ENCODE results near the gene NFKBIZ.
"Not testable (repeated sequence)": the region's sequence is repeated elsewhere in the genome, so short reads cannot be mapped to it uniquely, and the experiment has no call there.

The NFKBIZ gene

DNA sequence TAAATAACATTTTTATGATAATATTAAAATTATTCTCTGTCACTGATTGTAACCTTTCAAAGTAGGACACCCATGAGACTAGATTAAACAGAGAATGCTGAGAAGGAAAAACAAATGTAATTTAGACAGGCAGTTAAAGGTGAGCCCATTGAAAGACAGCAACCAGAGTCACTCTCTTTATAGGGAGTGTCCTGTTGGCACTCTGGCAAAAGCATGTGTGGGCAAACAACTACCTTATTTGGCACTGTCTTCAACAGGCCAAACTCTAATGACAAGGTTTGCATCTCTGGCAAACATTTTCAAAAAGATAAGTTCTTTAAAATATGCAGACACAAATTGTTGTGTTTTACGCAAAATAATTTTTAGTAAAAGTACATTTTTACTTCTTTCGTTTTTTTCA is 29.8 kb downstream of the NFKBIZ start:
- no peak for DNase-seq

GRCh38 chr3:101879623-101880284 is 30.4 kb downstream of the NFKBIZ start:
- no peak for DNase-seq

DNA sequence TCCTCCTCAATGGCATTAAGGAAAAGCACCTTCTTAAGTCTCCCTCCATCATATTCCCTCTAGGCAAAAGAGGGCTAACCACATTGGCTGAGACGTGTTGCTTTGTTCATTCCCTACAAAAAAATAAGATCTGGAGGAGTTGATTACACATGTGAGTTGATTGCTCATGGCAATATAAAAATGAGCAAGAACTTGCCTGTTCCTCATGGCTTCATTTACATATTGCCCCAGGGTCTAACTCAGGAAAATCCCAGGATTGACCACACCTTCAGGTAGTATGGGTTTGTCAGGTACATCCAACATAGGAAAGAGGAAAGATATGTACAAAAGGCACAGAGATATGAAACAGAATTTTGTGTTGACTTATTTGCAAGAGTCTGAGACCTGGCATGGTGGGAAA is 35.5 kb downstream of the NFKBIZ start:
- DNase-seq, result no peak

GRCh38 chr3:101885584-101885983 is 36.3 kb downstream of the NFKBIZ start:
- DNase-seq, result not testable (repeated sequence)

- DNase-seq, result no peak
These were observed 37.3 kb downstream of the NFKBIZ start for GRCh38 chr3:101886626-101887025.

- DNase-seq, result peak; percentile 20
These were observed 39.3 kb downstream of the NFKBIZ start for GRCh38 chr3:101888653-101889052.

- peak; percentile 68 for DNase-seq
These were observed 41.4 kb downstream of the NFKBIZ start for GRCh38 chr3:101890716-101891115.

DNA sequence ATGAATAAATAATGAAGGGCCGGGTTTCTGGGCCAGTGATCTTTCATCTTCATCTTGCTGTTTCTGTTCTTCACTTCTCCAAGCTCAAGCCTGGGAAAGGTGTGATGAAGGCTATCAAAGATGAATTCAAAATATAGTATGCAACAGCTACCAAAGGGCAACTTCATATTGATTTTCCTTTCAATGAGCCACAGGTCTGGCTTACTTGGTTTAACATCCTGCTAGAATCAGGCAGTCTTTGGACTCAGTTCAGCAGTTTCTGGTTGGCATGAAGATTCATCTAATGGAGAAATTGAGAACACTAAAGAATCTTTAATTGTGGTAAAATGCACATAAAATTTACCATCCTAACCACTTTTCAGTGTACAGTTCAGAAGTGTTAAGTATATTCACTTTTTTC is 43.3 kb downstream of the NFKBIZ start:
- no peak for DNase-seq

DNA sequence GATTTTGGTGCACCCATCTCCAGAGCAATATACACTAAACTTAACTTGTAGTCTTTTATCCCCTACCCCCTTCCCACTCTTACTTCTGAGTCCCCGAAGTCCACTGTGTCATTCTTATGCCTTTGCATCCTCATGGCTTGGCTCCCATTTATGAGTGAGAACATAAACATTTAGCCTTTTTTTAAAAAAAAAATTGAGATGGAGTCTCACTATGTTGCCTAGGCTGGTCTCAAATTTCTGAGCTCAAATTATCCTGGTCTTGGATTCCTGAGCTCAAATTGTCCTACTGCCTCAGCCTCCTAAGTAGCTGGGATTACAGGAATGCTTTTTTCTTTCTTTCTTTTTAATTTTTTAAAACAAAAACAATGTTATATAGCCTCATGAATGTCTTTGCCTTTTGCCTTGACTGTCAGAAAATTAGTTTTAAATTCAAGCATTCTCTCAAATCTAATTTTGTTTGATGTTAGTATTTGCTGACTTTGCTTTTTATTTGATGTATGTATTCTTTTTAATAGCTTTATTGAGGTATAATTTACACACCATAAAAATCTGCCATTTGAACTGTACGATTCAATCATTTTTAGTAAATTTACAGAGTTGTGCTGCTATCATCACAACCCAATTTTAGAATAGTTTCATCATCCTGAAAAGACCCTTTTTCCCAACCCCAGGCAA is 46.9 kb downstream of the NFKBIZ start:
- DNase-seq, result no peak

DNA sequence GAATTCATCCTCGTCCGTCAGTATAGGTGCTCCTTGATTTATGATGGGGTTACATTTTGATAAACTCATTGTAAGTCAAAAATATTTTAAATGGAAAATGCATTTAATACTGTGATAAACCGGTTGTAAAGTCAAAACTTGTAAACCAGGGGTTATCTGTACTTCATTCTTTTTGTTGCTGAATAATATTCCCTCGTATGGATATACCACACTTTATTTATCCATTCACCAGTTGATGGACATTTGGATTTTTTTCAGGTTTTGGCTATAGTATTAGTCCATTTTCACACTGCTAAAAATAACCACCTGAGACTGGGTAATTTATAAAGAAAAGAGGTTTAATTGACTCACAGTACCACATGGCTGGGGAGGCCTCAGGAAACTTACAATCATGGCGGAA is 47.7 kb downstream of the NFKBIZ start:
- DNase-seq, result no peak

DNA sequence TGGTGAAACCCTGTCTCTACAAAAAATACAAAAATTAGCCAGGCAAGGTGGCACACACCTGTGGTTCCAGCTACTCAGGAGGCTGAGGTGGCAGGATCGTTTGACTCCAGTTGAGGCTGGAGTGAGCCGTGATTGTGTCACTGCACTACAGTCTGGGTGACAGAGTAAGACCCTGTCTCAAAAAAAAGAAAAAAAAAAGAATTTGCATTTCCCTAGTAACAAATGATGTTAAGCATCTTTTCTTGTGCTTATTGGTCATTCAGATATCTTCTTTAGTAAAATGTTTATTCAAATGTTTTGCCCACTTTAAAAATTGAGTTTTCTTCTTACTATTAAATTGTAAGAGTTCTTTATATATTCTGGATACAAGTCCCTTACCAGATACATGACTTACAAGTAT is 48.7 kb downstream of the NFKBIZ start:
- DNase-seq, result no peak

- no peak for DNase-seq
These were observed 49.4 kb downstream of the NFKBIZ start for GRCh38 chr3:101898752-101899169.

DNA sequence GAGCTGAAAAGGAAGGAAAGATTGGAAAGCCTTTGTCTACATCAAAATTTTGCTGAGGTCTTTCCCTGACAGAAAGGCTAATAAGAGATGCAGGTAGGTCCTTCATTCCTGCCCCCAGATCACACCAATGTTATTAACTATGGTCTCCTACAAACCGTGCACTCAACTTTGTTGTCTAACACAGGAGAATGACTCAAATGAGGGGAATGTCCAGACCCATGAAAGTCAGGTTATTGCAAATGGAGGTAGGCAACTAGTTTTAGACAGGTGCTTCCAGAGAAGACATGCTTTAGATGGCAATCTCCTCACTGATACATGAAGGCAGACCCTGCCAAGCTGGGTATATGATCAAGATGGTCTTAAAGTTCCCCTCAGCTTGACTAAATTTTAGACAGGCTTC is 51.0 kb downstream of the NFKBIZ start:
- no peak for DNase-seq

- no peak for DNase-seq
These were observed 51.4 kb downstream of the NFKBIZ start for GRCh38 chr3:101900736-101901135.

GRCh38 chr3:101902041-101902440 is 52.7 kb downstream of the NFKBIZ start:
- DNase-seq, result peak; percentile 96

- no peak for DNase-seq
These were observed 54.1 kb downstream of the NFKBIZ start for GRCh38 chr3:101903451-101903871.

- not testable (repeated sequence) for DNase-seq
These were observed 56.3 kb downstream of the NFKBIZ start for GRCh38 chr3:101905573-101905972.

Data from fibroblast of upper back skin (primary cell).